NCI-H774 (cell line): ENCODE data around the gene PAFAH1B1.

Source experiments
- DNase-seq: peaks from one replicate; lab custom pipeline; 2025; lab: John Stamatoyannopoulos, UW

PAFAH1B1 gene

DNA sequence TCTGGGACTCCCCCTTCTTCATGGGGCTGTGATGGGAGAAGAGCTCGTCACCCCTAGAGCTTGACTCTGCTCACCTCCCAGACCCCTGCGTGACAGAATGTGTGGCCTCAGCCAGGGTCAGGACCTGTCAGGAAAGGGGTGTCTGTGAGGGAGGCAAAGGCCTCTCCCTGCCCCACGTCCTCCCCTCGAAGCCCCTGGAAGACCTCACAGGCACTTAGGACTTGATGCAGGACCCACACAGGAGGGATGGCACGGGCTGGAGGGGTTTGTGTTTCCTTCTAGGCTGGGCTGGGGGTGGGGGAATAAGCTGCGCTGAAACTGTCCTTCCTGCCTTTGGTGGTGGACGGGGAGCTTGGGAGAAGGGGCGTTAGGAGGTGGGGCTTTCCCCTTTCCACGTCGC, 129.2 kb downstream of the PAFAH1B1 start:
- no peak for DNase-seq

DNA sequence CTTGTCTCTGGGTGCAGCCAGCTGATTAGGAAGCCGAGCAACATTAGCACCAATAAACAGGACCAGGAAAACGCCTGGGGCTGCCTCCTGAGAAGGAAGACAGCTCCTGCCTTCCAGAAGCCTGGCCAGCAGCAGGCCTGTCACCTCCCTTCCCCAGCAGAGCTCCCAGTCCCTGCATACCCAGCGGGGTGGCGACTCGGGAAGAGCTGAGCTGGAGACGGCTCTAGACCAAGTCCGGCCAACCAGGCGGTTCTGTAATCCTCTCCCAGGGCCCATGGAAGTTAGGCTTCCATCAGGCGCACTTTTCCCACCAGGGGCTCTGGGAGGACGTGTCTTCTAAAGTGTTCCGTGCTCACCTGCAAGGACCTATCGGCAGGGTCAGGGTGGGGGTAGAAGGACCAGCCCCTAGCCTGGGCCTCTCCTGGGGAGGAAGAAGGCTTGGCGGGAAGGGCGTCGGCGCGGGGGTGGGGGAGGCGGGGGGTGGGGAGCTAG, 130.1 kb downstream of the PAFAH1B1 start:
- DNase-seq = no peak

DNA sequence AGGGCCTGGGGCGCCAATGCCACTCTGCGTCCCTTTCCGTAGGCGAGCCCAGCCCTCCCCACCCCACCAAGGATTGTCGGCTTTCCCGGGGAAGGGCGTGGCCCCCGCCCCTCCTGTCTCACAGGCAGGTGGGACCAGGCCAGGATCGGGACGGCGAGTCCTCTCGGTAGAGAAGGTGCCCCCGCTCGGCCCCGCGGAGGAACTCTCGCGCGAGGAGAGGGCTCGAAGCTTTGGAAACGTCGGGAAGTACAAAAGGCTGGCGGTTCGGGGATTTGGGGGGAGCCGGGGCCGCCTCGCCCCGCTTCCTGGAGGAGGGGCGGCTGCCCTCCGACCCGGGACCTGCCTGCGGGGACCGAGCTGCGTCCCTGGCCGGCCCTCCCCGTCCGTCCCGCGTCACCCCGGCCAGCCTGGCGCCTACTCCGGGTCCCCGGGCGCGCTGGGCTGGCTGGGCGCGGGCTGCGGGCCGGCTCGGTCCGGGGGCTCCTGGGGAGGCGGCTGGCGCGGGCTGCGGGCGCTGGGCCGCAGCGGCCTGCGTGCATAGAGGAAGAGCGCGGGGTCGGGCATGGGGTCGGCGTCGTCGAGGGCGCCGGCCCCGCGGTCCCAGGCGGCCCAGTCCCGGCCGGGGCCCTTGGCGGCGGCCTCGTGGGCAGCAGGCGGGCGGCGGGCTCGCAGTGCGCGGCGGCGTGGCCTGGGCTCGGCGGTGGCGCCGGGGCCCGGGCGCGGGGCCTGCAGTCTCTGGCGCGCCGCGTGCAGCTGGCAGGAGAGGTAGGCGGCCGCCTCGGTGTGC, 130.7 kb downstream of the PAFAH1B1 start:
- DNase-seq = no peak

DNA sequence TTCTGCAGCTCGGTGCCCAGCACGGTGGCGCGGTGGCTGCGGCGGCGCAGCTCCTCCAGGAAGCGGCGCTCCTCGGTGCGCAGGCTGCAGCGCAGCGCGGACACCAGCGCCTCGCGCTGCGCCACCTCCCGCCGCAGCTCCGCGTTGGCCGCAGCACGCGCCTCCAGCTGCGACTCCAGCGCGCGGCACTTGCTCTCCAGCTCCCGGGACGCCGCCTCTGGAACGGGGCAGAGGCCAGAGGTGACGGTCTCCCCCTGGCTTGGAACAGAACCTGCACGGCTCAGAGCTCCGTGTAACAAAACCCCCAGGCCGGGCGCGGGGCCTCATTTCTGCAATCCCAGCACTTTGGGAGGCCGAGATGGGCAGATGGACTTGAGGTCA, 131.3 kb downstream of the PAFAH1B1 start:
- no peak for DNase-seq

DNA sequence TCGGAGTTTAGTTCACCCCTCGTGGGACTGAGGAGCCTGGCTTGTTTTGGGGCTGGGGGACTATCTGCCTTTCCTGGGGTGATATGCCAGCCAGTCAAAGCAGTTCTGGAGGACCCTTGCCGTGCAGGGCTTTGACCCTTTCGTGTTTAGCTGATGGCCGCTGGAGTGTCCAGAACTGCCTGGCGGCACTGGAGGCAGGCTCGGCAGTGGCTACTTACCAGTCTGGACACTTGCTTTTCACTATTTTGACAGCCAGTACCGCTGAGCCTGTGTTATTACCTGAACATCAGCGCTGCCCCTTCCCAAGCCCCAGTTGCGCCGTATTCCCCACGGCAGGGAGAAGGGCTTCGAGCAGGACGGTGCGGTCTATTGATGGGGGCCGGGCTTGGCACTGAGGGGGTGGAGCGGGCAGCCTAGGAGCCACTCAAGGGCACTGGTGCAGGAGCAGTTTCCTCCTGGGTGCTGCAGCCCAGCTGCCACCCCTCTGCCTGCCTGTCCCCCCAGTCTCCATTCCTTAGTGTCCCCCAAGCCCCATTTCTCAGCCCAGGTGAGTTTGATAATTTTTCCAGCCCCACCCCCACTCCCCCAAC, 137.4 kb downstream of the PAFAH1B1 start:
- no peak for DNase-seq

DNA sequence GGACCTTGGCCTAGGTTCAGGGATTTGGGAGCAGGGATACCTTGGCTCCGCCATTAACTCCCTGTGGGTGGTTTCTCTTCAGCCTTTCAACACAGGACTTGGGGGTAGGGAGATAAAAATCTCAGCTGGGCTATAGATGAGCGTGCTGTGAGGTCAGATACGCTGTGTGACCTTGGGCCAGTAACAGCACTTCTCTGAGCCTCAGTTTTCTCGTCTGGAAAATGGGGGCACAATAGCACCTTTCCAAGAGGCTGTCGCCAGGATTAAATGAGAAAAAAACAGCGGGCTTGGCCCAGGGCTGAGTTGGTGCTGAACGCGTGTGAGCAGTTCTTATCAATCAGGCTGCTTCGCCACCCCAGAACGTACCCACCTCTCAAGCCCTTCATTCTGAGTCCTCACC, 138.4 kb downstream of the PAFAH1B1 start:
- no peak for DNase-seq

DNA sequence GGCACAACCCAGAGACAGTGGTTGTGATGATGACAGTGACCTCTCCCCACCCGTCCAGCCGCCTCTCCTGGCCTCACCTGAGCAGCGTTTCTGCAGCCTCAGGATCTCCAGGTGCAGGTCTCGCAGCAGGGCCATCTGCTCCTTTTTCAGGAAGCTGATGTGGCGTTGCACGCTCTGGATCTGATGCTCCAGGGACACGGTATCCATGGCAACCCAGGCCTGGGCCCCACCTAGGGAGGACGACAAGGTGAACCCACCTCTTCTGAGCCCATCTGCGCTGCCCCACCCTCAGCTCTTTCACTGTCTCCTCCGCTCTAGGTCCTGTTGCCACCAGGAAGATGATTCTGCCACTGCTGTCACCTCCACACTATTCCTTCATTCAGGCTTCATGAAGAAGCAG, 141.5 kb downstream of the PAFAH1B1 start:
- no peak for DNase-seq
